ENCODE measurements around the gene HAGHL. TPM values are rescaled to one million over a fixed set of nuclear protein-coding genes. Genes with fewer than 3 reads are reported as not detected.
"Not testable (repeated sequence)": the region's sequence is repeated elsewhere in the genome, so short reads cannot be mapped to it uniquely, and the experiment has no call there.

HAGHL gene
- total RNA-seq, 2 experiments from 2014 or later, result 5.0 to 5.7 TPM

DNA sequence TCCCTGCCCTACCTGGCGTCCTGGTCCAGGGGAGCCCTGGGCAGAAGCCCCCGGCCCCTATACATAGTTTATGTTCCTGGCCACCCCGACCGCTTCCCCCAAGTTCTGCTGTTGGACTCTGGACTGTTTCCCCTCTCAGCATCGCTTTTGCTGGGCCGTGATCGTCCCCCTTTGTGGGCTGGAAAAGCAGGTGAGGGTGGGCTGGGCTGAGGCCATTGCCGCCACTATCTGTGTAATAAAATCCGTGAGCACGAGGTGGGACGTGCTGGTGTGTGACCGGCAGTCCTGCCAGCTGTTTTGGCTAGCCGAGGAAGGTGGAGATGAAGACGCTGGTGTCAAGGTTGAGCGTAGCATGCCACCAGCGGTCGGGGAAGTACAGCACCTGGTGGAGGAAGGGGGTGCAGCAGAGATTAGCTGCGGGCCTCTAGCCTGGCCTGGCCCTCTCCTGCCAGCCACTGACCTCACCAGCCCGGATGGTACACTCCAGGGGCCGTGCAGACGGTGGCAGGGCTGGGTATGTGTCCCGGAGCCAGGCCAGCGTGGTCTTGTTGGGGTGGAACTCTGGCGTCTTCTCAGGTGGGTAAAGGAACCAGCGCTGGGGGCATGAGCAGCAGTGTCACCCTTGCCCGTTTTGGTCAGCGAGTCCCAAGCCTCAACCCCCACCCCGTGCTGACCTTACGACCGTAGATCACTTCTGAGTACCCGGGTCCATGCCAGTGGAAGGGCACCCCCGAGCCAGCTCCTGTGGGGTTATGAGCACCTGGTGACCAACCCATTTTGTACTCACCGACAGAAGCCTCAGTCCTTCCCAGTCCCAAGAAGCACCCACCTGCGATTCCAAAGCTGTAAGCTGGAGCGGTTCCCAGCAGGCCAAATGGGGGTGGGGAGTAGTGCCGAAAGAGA lies 44.2 kb upstream of the HAGHL start:
- Mint-ChIP-seq H3K9me3 (no peaks in the 10 kb centered on the region), H3K27ac (peak overlapping the region; percentile 66), H3K4me1 (peaks cover 41% of the 10 kb centered on the region), H3K36me3 (ENCODE audit: low read depth) (peaks cover 18% of the 10 kb centered on the region), H3K27me3 (no peaks in the 10 kb centered on the region), H3K4me3 (peak overlapping the region; percentile 72)
- CTCF ChIA-PET, result interaction anchor here (1.2 kb wide), 1 partner anchor 15 kb away, joined by 4 read pairs; the partner anchor contains the start of gene RHOT2
- POLR2A ChIA-PET, result no interaction called here
- no peak for DNase-seq

DNA sequence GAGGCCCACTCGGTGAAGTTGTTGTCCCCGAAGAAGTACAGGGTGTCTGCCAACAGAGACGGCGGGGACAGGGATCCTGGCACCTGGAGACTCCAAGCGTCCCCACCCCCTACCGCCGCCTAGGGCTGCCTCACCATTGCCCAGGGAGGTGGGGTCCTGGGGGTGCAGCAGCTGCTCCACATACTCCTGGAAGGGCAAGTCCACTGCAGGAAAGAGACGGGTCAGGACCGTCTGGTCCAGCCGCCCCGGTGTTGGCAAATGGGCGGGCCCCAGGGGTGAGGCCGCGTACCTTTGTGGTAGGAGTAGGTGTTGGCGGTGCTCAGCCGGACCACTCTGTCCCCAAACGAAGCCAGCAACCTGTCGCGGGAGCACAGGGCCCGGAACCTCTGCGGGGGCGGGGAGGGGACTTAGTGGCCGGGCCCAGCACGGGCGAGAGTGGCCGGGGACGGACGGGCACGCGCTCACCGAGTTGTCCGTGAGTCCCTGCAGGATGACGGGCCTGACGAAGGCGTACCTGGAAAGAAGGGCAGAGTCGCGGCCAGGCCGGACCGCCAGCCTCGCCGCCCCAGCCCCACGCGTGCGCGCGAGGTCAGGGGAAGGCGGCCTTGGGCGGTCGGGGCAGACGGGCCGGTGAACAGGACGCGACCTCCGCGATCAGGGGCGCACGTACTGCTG lies 43.4 kb upstream of the HAGHL start:
- ChIA-PET CTCF (interaction anchor here (1.2 to 1.4 kb wide), 2 partner anchors 10 to 16 kb away, joined by 4 read pairs; partner anchors contain the start of gene RHOT2), POLR2A (no interaction called here)
- DNase-seq, result no peak
- peak overlapping the region; percentile 66 for H3K27ac Mint-ChIP-seq
- peak overlapping the region; percentile 72 for H3K4me3 Mint-ChIP-seq
- H3K36me3 Mint-ChIP-seq (ENCODE audit: low read depth), result peaks cover 18% of the 10 kb centered on the region
- H3K27me3 Mint-ChIP-seq, result no peaks in the 10 kb centered on the region
- peaks cover 41% of the 10 kb centered on the region for H3K4me1 Mint-ChIP-seq
- H3K9me3 Mint-ChIP-seq, result no peaks in the 10 kb centered on the region

DNA sequence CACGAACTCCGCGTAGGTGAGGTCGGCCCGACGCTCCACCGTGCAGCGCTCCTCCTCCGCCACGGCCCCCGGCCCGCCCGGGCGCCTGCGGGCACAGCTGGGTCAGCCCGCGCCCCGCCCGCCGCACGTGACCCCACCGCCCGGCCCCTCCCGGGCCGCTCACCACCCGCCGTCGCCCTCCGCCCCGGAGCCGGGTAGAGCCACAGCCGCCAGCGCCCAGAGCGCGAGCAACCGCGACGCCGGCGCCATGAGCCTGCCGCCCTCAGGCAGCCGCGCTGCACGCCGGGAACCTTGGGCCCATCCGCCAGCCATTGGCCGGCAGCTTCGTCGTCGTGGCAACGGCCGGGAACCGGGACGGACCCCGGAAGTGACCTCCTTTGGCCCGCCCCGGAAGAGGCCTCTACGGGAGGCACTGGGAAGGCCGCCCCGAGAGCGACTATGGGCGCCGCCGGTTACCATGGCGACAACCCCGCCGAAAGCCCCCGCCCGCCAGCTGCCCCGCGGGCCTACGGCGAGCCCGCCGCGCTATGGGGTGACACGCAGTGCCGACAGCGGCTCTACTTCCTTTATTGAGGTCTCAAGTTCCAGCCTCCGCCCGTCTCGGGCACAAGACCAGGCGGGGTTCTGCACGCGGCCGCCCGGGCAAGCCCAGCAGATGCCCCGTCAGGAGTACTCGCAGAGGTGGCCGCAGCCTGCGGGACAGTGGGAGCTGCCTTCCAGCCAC lies 42.7 kb upstream of the HAGHL start, which contains the start of gene JMJD8:
JMJD8 (minus strand) TSS at position 264 of the 724 bp plus-strand sequence; CDS start at position 249, 15 bp downstream.
- CTCF ChIA-PET, result interaction anchor here (1.4 kb wide), 1 partner anchor 11 kb away, joined by 4 read pairs; no protein-coding TSS in a partner anchor
- Mint-ChIP-seq H3K27me3 (no peaks in the 10 kb centered on the region), H3K27ac (peak within 1 kb of the TSS; percentile 69), H3K4me1 (peaks cover 45% of the 10 kb centered on the region), H3K4me3 (peak within 1 kb of the TSS; percentile 75), H3K36me3 (ENCODE audit: low read depth) (peaks cover 18% of the 10 kb centered on the region), H3K9me3 (no peaks in the 10 kb centered on the region)
- DNase-seq, result peak; percentile 97
- POLR2A ChIA-PET, result interaction anchor here (0.6 kb wide), 2 partner anchors 122 to 153 kb away, joined by 3 to 5 read pairs; no protein-coding TSS in a partner anchor

DNA sequence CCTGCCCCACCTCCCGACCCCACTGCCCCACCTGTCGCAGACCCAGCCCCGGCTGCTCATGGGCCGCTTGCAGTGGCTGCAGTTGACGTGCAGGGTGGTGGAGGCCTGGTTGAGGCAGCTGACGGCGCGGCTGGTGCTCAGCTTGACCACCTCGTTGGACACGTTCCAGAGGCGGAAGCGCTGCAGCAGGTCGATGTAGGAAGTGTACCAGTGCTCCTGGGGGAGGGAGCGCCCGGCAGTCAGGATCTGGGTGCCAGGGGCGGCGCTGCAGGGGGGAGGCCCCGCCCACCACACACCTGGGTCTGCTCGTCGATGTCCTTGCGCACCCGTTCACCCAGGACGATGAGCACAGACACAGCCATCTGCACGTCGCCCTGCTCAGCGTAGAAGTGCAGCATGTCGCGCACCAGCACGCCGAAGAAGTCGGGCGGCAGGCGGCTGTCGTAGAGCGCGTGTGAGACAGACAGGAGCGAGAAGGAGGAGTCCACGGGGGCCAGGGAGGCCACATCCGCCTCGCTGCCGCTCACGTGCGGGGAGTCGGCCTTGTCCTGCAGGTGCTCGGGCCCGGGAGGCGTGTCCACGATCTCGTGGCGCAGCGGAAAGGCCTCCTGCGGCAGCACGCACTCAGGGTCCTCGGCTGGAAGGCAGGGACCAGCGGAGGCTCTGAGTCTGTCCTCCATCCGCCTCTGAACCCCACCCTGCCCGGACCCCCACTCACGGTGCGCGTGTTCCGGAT lies 41.8 kb upstream of the HAGHL start:
- CTCF ChIA-PET, result interaction anchor here (1.3 to 1.4 kb wide), 2 partner anchors 10 to 12 kb away, joined by 4 to 6 read pairs; no protein-coding TSS in a partner anchor

DNA sequence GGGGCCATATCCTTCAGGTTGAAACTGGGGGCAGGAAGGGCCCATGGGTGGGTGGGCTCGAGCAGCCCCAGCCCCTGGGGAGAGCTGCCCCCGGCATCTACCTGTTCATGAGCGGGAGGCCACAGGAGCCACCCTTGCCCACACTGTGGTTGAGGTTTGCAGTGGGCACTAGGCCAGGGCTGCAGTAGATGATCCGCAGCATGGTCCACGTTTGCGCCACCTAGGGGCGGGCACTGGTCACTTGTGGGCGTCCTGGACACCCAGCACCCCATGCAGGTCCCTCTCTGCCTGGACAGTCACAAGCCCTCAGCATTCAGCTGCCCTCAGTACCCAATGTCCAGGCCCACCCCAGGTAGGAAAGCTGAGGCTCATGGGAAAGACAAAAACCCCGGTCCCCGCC lies 40.9 kb upstream of the HAGHL start:
- ChIA-PET POLR2A (no interaction called here), CTCF (interaction anchor here (1.1 to 2.1 kb wide), 3 partner anchors 9 to 104 kb away, joined by 3 to 6 read pairs (median 5); partner anchors contain the start of gene RHOT2)
- H3K4me1 Mint-ChIP-seq, result peaks cover 54% of the 10 kb centered on the region
- peak overlapping the region; percentile 46 for H3K27ac Mint-ChIP-seq
- no peaks in the 10 kb centered on the region for H3K27me3 Mint-ChIP-seq
- DNase-seq, result no peak
- H3K4me3 Mint-ChIP-seq, result no peak overlapping the region
- H3K36me3 Mint-ChIP-seq (ENCODE audit: low read depth), result peaks cover 19% of the 10 kb centered on the region
- no peaks in the 10 kb centered on the region for H3K9me3 Mint-ChIP-seq

More for the DNA sequence above, 41.8 kb upstream of the HAGHL start:
- Mint-ChIP-seq H3K27ac (no peak overlapping the region), H3K4me1 (peaks cover 49% of the 10 kb centered on the region), H3K27me3 (no peaks in the 10 kb centered on the region), H3K9me3 (no peaks in the 10 kb centered on the region), H3K4me3 (no peak overlapping the region), H3K36me3 (ENCODE audit: low read depth) (peaks cover 18% of the 10 kb centered on the region)
- POLR2A ChIA-PET, result interaction anchor here (0.6 kb wide), 1 partner anchor 154 kb away, joined by 3 read pairs; no protein-coding TSS in a partner anchor
- no peak for DNase-seq

DNA sequence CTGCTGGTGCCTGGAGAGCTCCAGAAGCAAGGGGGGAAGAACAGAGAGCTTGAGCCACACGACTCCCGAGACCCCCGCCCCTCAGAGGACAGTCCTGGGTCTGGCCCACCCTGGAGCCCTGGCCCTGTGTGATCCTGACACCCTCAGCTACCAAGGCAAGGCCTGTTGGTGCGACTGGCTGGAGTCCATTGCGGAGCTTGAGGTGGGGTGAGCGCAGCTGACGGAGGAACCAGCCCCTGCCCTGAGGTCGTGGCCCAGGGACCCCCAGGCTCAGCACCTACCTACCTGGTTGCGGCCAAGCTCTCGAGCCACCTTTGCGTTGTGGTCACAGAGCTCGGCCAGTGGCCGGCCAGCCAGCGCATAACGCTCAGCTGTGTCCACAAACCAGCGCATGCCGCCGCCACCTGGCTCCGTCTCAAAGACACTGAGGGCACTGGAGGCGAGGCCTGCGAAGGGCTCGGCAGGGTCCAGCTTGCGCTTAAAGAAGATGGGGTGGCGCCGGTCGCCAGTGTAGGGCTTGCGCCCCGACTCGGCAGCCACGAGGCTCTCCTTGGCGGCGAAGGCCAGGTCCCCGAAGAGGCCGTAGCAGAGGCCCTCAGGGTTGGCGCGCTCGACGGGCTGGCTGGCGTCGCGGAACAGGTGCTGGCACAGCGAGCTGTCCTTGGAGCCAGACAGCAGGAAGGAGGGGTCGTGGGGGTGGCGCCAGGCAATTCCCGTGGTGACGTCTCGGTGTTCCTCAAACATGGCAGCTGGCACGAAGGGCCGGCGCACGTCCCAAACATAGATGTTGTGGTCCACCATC lies 40.2 kb upstream of the HAGHL start:
- Mint-ChIP-seq H3K9me3 (no peaks in the 10 kb centered on the region), H3K27ac (no peak overlapping the region), H3K27me3 (no peaks in the 10 kb centered on the region), H3K36me3 (ENCODE audit: low read depth) (peaks cover 19% of the 10 kb centered on the region), H3K4me1 (peaks cover 51% of the 10 kb centered on the region), H3K4me3 (no peak overlapping the region)
- ChIA-PET POLR2A (no interaction called here), CTCF (interaction anchor here (1.0 to 2.1 kb wide), 4 partner anchors 9 to 103 kb away, joined by 3 to 6 read pairs (median 4); partner anchors contain the start of gene RHOT2)
- no peak for DNase-seq

DNA sequence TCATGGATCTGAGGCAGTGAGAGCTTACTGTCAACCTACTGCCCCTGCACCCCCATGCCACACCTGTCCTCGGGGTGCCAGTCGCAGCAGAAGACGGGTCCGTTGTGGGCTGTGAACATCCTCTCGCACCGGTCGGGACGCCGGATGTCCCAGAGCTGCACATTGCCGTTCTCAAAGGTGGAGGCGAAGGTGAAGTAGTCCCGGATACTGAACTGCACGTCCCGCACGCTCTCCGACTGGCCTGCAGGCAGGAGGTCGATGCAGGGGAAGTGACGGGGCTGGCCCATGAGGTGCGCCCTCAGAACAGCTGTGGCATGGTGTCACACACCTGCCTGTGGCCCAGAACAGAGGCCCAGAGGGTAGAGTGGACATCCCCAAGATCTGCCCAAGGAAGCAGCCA lies 39.4 kb upstream of the HAGHL start:
- CTCF ChIA-PET, result interaction anchor here (1.0 to 2.1 kb wide), 2 partner anchors 19 to 40 kb away, joined by 3 to 5 read pairs; partner anchors contain the start of gene RHOT2
- Mint-ChIP-seq H3K4me3 (peak overlapping the region; percentile 16), H3K36me3 (ENCODE audit: low read depth) (peaks cover 12% of the 10 kb centered on the region), H3K9me3 (no peaks in the 10 kb centered on the region), H3K27me3 (peaks cover 4% of the 10 kb centered on the region), H3K4me1 (peaks cover 44% of the 10 kb centered on the region), H3K27ac (no peak overlapping the region)
- POLR2A ChIA-PET, result no interaction called here
- no peak for DNase-seq

DNA sequence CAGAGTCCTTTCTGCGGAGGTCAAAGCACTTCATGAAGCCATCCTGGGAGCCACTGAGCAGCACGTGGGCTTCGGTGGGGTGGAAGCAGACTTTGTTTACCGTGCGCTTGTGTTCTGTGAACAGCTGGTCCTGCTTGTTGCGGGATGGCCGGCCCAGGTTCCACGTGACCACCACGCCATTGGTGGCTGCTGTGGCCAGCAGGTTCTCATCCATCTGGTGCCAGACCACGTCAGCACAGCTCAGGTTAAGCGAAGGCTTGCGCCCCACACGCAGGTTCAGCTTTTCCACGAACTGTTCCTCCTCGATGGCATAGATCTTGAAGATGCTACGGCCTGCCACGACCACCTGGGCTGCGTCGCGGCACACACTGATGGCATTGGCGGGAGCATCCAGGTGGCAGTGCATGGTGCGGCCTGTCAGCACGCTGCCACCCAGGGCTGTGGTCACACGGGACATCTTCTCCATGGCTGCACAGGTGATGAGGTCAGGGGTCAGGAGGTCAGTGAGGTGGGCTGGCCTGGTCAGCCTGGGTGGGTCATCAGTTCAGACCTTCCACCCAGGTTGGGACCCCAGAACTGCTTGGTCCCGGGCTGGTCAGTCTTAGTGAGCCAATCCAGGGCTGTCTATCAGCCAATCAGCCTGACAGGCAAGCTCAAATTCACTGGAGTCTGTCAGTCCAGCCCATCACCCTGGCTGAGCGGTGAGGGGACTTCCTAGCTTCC lies 37.6 kb upstream of the HAGHL start:
- Mint-ChIP-seq H3K9me3 (no peaks in the 10 kb centered on the region), H3K27me3 (peaks cover 13% of the 10 kb centered on the region), H3K4me3 (peak overlapping the region; percentile 89), H3K36me3 (ENCODE audit: low read depth) (peaks cover 9% of the 10 kb centered on the region), H3K4me1 (peaks cover 35% of the 10 kb centered on the region), H3K27ac (peak overlapping the region; percentile 89)
- ChIA-PET POLR2A (no interaction called here), CTCF (interaction anchor here (0.7 to 1.5 kb wide), 9 partner anchors 9 to 1016 kb away, joined by 3 to 5 read pairs (median 3); partner anchors contain the start of genes CIAO3, MAPK8IP3, RHBDL1 and RHOT2)
- DNase-seq, result no peak

DNA sequence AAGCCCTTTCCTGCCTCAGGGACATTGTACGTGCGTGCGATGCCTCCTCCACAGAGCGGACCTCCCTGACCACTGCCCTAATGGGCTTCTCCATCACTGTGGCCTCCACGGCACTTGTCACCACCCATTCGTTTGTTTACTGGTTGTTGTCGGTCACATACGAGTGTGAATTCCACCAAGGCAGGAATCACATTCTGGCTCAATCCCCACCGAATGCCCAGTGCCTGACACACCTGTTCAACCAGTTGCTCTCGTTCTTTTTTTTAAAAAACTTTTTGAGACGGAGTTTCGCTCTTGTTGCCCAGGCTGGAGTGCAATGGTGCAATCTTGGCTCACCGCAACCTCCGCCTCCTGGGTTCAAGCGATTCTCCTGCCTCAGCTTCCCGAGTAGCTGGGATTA lies 35.7 kb upstream of the HAGHL start:
- POLR2A ChIA-PET; H3K9me3 Mint-ChIP-seq; H3K36me3 Mint-ChIP-seq (ENCODE audit: low read depth); DNase-seq: not testable (repeated sequence)
- peak overlapping the region; percentile 76 for H3K27ac Mint-ChIP-seq
- peaks cover 36% of the 10 kb centered on the region for H3K4me1 Mint-ChIP-seq
- peak overlapping the region; percentile 89 for H3K4me3 Mint-ChIP-seq
- H3K27me3 Mint-ChIP-seq, result peaks cover 15% of the 10 kb centered on the region
- CTCF ChIA-PET, result interaction anchor here (1.5 kb wide), 1 partner anchor 10 kb away, joined by 3 read pairs; no protein-coding TSS in a partner anchor

DNA sequence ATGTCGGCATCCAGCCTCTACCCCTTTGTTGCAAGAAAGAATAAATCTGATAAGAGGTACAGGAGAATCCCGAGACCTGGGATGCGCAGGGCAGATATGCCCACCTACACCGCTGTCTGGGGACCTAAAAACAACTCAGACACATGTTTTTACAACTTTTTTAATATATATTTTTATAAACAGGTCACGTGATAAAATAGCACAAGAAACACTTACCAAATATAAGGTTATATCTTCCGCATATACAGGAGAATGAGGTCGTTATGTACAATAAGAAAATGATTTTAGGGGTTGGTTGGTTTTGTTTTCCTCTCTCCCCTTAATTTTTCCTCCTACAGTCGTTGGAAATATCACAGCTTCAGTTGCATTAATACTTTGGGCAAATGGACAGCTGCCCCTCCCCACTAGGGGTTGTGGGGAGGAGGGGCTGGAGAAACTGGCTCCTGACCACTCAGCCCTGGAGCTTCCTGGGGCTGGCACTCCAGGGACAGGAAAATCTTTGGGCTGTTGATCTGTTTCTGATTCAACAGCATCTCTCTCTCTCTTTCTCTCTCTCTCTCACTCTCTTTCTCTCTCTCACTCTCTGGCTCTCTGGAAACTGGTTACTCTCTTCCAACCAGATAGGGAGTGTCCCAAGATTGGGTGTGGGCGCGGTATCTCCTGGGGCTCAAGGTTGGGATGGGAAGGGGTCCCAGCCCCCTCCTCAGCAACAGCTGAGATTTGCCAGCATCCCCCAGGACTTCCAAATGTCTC lies 34.4 kb upstream of the HAGHL start:
- H3K27me3 Mint-ChIP-seq, result peaks cover 15% of the 10 kb centered on the region
- POLR2A ChIA-PET, result no interaction called here
- no peak overlapping the region for H3K4me3 Mint-ChIP-seq
- no peaks in the 10 kb centered on the region for H3K9me3 Mint-ChIP-seq
- DNase-seq, result no peak
- peaks cover 39% of the 10 kb centered on the region for H3K4me1 Mint-ChIP-seq
- H3K27ac Mint-ChIP-seq, result no peak overlapping the region
- peaks cover 4% of the 10 kb centered on the region for H3K36me3 Mint-ChIP-seq (ENCODE audit: low read depth)
- CTCF ChIA-PET, result interaction anchor here (1.3 kb wide), 1 partner anchor 56 kb away, joined by 3 read pairs; the partner anchor contains the start of gene METTL26
